ENCODE results near the gene PIK3AP1.
A peak's percentile ranks its signal among the peaks of the same experiment; 100 is the strongest.

Gene PIK3AP1

DNA sequence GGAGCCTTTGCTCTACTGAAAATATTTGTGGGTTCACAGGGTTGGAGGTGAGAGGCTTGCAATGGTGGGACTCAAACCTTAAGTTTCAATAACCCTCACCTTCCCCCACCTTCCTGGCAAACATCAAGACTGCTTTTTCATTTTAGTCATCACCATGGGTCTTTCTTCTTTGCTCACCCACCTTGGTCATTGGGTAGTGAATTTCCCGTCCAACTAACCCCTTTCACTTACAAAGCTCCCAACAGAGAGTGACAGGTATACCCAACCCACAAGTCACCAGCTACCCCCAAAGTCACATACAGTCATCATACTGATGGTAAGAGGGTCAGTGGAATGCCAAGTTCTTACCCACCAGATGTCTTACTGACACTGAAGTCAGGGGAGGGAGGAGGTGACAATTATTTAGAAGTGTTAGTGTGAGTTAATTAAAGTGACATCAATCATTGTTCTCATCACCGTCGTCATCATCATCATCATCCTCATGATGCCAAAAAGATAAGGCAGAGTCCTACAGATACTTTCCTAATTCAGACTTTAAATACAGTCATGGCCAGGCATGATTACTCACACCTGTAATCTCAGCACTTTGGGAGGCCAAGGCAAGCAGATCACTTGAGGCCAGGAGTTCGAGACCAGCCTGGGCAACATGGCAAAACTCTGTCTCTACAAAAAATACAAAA lies 49.0 kb downstream of the PIK3AP1 start:
- no peak for DNase-seq

GRCh38 chr10:96670786-96671185 lies 49.5 kb downstream of the PIK3AP1 start:
- peak in 1 of 2 experiments; percentile 4 for DNase-seq

- DNase-seq, result no peak
These were observed 52.9 kb downstream of the PIK3AP1 start for GRCh38 chr10:96667401-96667800.

GRCh38 chr10:96666741-96667140 lies 53.6 kb downstream of the PIK3AP1 start:
- no peak for DNase-seq

DNA sequence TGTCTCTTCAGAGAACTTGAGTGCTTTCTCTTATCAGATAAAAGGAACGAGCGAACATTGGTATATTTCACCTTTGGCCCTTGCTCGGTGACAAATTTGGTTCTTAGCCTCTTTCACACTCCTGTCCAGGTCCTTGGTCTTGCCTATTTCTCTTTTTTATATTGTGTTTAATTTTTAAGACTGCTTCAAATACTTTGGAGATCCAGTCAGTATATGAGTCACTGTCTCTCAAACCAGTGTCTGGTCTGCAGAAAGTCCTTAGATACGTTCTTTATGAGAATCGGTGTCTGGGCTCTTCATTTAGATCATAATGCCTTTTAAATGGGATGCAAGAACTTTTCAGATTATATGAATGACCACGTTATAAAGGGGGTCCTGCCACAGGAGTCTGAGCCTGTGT lies 55.0 kb downstream of the PIK3AP1 start:
- no peak for DNase-seq

GRCh38 chr10:96664563-96664962 lies 55.8 kb downstream of the PIK3AP1 start:
- DNase-seq, result no peak

- DNase-seq, result no peak
These were observed 56.5 kb downstream of the PIK3AP1 start for GRCh38 chr10:96663797-96664196.

- no peak for DNase-seq
These were observed 58.7 kb downstream of the PIK3AP1 start for GRCh38 chr10:96661632-96662031.

GRCh38 chr10:96660297-96660696 lies 60.0 kb downstream of the PIK3AP1 start:
- DNase-seq, result no peak

DNA sequence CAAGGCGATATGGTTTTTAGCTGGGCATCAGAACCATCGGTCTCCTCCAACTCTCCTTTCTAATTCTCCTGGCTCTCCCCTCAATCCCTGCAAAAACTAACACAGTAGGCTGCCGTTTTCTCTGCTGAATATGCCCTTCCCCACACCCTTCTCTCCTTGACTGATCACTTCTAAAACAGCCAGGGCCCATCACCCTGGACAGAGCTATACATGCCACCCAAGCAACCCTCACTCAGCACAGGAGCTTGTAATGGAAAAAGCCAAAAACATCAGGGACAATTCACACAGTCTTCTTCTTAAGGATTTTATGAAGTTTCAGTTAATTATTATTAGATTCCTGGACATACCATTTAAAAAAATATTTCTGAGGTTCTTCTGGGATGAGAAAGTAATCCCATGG lies 61.5 kb downstream of the PIK3AP1 start:
- no peak for DNase-seq

- DNase-seq, result no peak
These were observed 62.9 kb downstream of the PIK3AP1 start for GRCh38 chr10:96657385-96657784.

DNA sequence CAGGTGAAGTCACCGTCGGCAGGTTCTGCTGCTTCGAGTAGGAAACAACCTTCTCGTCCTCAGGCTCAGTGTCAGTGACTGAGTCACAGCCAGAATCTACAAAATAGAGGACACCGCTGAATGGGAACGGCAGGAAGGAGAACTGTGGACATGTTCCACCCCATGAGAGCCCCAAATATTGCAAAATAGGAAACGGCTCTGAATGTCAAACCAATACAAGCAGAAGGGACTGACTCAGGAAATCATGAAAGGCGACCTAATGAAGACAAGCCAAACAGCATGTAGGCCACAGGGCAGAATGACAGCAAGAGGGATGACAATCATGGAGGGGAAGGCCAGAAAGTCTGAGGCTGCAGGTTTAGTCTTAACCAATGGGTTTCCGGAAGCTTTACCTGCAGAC lies 63.5 kb downstream of the PIK3AP1 start:
- DNase-seq, result no peak

DNA sequence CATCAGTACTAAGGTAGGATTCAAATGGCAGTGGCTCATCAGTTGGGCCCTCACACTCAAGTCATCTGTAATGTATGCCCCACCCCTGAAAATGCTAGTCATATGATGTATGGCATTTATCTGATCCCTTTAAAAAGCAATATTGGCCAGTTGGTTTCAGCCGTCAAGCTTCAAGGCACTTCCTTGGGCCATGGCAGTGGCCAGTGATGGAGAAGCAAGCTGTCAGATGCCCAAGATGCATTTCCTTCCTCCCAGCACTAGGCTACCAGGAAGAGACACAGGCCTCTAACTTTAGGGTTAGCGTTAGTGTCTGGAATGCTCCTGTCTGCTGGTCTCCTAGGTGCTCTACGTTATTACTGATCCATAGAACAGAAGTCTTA lies 64.1 kb downstream of the PIK3AP1 start:
- DNase-seq, result no peak

- DNase-seq, result no peak
These were observed 64.7 kb downstream of the PIK3AP1 start for GRCh38 chr10:96655461-96656197.

GRCh38 chr10:96651998-96652431 lies 68.3 kb downstream of the PIK3AP1 start:
- DNase-seq, result no peak

GRCh38 chr10:96650958-96651357 lies 69.4 kb downstream of the PIK3AP1 start:
- no peak for DNase-seq

GRCh38 chr10:96648297-96648696 lies 72.0 kb downstream of the PIK3AP1 start:
- DNase-seq, result no peak

DNA sequence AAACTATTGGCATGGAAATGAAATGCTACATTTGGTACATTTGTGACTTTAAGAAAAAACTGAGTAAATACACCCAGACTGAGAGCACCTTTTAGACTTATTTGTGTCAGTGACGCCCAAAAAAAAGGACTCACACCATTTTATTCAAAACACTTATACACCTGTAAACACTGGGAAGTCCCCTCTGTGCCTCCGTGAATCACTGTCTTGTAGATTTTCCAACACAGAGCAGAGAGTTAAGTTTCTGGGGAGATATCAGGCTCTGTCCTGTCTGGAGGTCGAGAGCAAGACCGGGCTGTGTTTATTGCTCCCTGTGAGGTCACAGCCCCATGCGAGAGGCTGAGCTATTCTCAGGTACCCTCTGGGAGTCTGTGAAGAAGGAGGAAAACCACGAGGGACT lies 72.8 kb downstream of the PIK3AP1 start:
- no peak for DNase-seq

DNA sequence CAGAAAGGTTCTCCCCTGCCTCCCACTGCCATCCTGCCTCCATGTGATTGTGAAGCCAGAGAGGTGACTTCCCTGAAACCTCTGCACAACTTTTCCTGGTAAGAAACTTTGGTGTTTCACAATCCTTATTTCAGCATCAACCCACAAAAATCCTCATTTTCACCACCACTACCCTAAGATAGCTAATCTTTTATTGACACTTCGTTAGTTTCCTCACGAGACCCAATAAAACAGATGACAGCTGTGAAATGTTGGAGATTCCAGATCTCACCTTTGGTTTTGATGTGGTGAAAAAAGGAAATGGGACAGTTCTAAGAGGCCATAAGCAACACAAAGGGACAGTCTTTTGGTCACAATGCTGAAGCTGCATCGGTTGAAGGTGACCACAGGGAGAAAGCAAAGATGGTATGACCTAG lies 73.6 kb downstream of the PIK3AP1 start:
- DNase-seq, result no peak

DNA sequence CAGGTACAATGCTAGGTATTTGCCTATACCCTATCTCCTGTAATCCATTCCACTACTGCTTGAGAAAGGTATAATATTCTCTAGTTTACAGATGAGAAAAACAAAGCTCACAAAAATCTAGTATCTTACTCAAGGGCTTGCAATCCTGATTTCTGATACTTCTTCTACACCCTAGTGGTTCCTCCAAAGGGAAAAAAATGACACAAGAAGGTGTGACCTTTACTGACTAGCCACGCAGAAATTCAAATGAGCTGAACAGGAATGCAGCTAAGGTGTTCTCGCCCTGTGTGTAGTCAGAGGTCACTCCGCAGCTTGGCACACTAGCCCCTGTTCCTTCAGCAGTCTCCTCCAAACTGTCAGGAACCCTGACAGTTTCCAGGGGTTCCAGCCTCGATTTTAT lies 74.0 kb downstream of the PIK3AP1 start:
- no peak for DNase-seq

DNA sequence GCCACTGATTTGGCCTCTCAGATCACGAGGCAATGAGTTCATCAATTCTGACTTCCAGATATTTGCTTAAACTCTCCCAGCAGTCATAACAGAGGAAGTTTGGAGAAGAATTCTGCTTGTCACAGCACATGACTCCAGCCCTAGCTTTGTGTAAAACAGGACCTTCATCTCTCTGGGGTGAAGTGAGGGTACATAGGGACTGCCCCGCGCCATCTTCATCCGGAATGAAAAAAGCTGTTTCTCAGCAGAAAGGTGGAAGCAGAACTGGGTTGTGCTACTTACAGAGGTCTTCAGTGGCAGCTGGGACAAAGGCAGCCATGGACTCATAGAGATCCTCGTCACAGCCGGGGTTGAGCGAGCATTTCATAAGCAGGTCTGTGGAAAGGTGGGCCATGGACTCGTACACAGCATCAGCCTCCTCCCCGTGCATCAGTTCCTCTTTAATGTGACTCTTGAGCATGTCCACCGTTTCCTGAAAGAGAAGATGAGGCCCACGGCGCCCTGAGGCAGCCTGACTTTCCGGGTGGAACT lies 75.1 kb downstream of the PIK3AP1 start:
- DNase-seq, result no peak

DNA sequence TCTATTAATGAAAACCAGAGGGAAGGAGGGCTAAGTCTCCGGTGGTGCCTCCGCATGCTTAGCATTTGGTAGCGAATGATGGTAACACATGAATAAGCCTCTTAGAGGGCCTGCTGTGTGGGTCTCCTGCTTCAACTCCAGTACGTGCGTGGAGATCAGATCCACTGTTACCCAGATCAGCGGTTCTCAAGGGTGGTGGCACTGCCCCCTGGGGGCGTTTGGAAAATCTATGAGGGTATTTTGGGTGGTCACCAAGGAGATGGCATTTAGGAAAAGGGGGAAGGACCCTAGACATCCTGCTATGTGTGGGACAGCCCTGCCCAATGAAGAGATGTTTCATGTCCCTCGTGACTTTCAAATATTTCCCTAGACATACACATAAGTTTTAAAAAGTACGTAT lies 76.4 kb downstream of the PIK3AP1 start:
- DNase-seq, result no peak

GRCh38 chr10:96642973-96643372 lies 77.3 kb downstream of the PIK3AP1 start:
- DNase-seq, result peak; percentile 3 to 60

DNA sequence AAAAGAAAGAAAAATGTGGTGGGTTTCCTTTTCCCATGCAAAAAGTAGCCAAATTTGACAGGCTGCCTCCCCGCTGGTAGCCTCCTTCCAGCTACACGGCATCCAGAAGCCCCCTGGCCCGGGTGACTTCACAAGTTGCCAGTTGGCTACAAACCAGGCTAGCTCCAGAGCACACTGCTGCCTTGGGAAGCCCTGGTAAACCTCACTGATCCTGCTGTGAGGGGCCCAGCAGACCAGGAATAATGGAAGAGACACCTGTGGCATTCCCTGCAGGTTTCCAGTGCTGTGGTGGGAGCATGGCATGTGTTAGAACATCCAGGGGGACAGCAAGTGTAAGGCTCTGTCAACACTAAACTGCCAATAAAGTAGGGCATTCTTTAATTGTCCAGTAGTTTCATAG lies 77.8 kb downstream of the PIK3AP1 start:
- DNase-seq, result no peak
